Measurements from ENCODE around the gene CREBRF.

Gene CREBRF

DNA sequence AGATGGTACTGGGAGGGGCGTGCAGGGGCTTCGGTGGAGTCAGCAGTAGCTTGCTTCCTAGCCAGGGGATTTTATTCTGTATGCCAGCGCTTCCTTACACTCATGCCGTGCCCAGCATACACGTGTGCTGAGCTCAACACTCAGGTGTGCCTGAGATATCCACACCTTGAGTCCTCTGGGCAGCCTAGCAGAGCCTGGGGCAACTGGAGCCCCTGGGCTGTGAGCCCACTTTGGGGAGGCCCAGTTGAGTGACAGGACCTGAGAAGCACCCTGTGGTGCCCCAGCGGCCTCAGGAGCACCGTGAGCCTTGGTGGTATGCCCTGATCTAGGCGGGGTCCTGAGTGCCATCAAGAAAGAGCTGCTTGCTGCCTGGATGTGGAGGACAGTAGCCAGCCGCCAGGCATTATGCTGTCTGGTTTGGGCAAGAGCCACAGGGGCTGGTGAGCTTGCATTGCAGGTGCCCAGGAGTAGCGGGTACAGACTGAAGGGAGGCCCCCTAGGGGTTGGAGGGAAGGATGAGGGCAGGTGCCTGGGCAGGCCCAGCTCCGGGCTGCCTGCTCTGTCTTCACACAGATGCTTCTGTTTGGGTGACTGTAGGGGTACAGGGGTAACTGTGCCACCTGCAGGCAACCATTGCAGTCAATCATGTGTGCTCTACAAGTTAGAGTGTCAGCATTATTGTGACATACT, 131.0 kb downstream of the CREBRF start:
- no peaks in the 10 kb centered on the region for H3K27me3 ChIP-seq (ENCODE audit: insufficient read depth, low read depth)
- no peaks in the 10 kb centered on the region for H3K36me3 ChIP-seq (ENCODE audit: insufficient read depth)
- H3K4me2 ChIP-seq: no peak overlapping the region
- no peak overlapping the region for H3K9ac ChIP-seq
- H4K20me1 ChIP-seq (ENCODE audit: insufficient read depth): no peaks in the 10 kb centered on the region
- no peak overlapping the region for H2AFZ ChIP-seq (ENCODE audit: low read depth)
- no peak overlapping the region for H3K27ac ChIP-seq
- no peaks in the 10 kb centered on the region for H3K79me2 ChIP-seq (ENCODE audit: insufficient read depth, low read depth)
- no peaks in the 10 kb centered on the region for H3K4me1 ChIP-seq (ENCODE audit: low read depth, poor library complexity, severe bottlenecking)
- H3K4me3 ChIP-seq (IDR thresholded peaks at IDR 0.05; ENCODE audit: insufficient read depth, low read depth, low read length): no peak overlapping the region
- TF ChIP-seq, protein P1, sequence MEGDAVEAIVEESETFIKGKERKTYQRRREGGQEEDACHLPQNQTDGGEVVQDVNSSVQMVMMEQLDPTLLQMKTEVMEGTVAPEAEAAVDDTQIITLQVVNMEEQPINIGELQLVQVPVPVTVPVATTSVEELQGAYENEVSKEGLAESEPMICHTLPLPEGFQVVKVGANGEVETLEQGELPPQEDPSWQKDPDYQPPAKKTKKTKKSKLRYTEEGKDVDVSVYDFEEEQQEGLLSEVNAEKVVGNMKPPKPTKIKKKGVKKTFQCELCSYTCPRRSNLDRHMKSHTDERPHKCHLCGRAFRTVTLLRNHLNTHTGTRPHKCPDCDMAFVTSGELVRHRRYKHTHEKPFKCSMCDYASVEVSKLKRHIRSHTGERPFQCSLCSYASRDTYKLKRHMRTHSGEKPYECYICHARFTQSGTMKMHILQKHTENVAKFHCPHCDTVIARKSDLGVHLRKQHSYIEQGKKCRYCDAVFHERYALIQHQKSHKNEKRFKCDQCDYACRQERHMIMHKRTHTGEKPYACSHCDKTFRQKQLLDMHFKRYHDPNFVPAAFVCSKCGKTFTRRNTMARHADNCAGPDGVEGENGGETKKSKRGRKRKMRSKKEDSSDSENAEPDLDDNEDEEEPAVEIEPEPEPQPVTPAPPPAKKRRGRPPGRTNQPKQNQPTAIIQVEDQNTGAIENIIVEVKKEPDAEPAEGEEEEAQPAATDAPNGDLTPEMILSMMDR (conservative IDR thresholded peaks at IDR 0.05; ENCODE audit: low read depth, low read length): no peak

DNA sequence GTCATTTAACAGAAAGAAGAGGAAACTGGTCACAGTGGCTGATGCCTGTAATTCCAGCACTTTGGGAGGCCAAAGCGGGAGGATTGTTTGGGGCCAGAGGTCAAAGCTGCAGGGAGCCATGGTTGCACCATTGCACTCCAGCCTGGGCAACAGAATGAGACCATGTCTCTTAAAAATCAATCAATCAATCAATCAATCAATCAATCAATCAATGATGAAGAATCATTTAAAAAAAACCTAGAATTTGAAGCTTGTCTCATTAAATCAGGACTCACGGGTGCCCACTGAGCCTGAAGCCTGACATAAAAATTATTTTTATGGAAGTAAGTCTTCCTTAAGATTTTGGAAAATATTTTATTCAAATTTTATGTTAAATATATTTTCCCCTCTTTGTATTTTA, 132.1 kb downstream of the CREBRF start:
- H3K27me3 ChIP-seq (ENCODE audit: insufficient read depth, low read depth): no peaks in the 10 kb centered on the region
- H3K36me3 ChIP-seq (ENCODE audit: insufficient read depth): no peaks in the 10 kb centered on the region
- TF ChIP-seq, protein P1 (conservative IDR thresholded peaks at IDR 0.05; ENCODE audit: low read depth, low read length): no peak
- no peak overlapping the region for H3K4me3 ChIP-seq (IDR thresholded peaks at IDR 0.05; ENCODE audit: insufficient read depth, low read depth, low read length)
- H4K20me1 ChIP-seq (ENCODE audit: insufficient read depth): no peaks in the 10 kb centered on the region
- H3K9ac ChIP-seq: no peak overlapping the region
- H3K4me1 ChIP-seq (ENCODE audit: low read depth, poor library complexity, severe bottlenecking): no peaks in the 10 kb centered on the region
- no peaks in the 10 kb centered on the region for H3K79me2 ChIP-seq (ENCODE audit: insufficient read depth, low read depth)
- no peak overlapping the region for H2AFZ ChIP-seq (ENCODE audit: low read depth)
- H3K27ac ChIP-seq: no peak overlapping the region
- H3K4me2 ChIP-seq: no peak overlapping the region
